SK-N-SH (cell line): ENCODE results near the gene NOVA1.

Experiments used
- CTCF ChIP-seq: fragments of 200-600 bp; sonication (generic); IDR thresholded peaks from 2 replicates; pipeline ENCODE4 v1.6.1; 2017; ENCODE audit warnings: antibody characterized with exemption, mild to moderate bottlenecking, moderate library complexity
- EZH2phosphoT487 ChIP-seq: fragments of 200-600 bp; sonication (generic); IDR thresholded peaks from 2 replicates; pipeline ENCODE4 v1.6.1; 2017; ENCODE audit warnings: low read depth, mixed run types, mild to moderate bottlenecking, antibody characterized with exemption, moderate library complexity, borderline replicate concordance
- GABPA ChIP-seq: IDR thresholded peaks from 2 replicates; pipeline ENCODE4 v1.4.0; 2012; ENCODE audit warnings: low read depth, mild to moderate bottlenecking
- RAD21 ChIP-seq: IDR thresholded peaks from 2 replicates; pipeline ENCODE4 v1.6.1; 2012; ENCODE audit warnings: mild to moderate bottlenecking, low read length
- SIN3A ChIP-seq: IDR thresholded peaks from 2 replicates; pipeline ENCODE4 v1.6.1; 2012; ENCODE audit warnings: low read depth, mild to moderate bottlenecking, low read length, moderate library complexity, borderline replicate concordance
- TAF1 ChIP-seq: IDR thresholded peaks from 2 replicates; pipeline ENCODE4 v1.6.1; 2012; ENCODE audit warnings: low read depth, mild to moderate bottlenecking, low read length, moderate library complexity, borderline replicate concordance
- USF2 ChIP-seq: fragments of 150-350 bp; IDR thresholded peaks from 2 replicates; pipeline ENCODE4 v1.6.1; 2017; ENCODE audit warnings: antibody characterized with exemption, low read length, low read depth, borderline replicate concordance
- YY1 ChIP-seq: IDR thresholded peaks from 2 replicates; pipeline ENCODE4 v1.4.0; 2012; ENCODE audit warnings: low read depth, mild to moderate bottlenecking

GRCh38 chr14:26531894-26532293 lies 65.9 kb downstream of the NOVA1 start:
- no peak for TF ChIP-seq GABPA
- no peak for TF ChIP-seq RAD21
- TF ChIP-seq CTCF: peak; percentile 47
- no peak for TF ChIP-seq USF2
- no peak for TF ChIP-seq TAF1
- TF ChIP-seq EZH2phosphoT487: no peak
- no peak for TF ChIP-seq SIN3A
- no peak for TF ChIP-seq YY1
